NCI-H2107 treated with DMSO at 0.1 percent for 48 hours (cell line): Measurements from ENCODE around the gene MAPKAPK2.

Experiments
- DNase-seq: peaks from one replicate; lab custom pipeline; 2025; ENCODE audit not compliant: unreplicated experiment; lab: John Stamatoyannopoulos, UW

Gene MAPKAPK2

GRCh38 chr1:206660136-206660535, 24.6 kb upstream of the MAPKAPK2 start:
- DNase-seq: no peak

GRCh38 chr1:206661161-206661820, 23.4 kb upstream of the MAPKAPK2 start:
- no peak for DNase-seq

GRCh38 chr1:206662396-206663092, 22.2 kb upstream of the MAPKAPK2 start:
- DNase-seq: peak; percentile 58

- DNase-seq: no peak
Observed at GRCh38 chr1:206663362-206663761, 21.3 kb upstream of the MAPKAPK2 start.

- peak; percentile 85 for DNase-seq
Observed at GRCh38 chr1:206663832-206664652, 20.7 kb upstream of the MAPKAPK2 start.

- DNase-seq: no peak
Observed at GRCh38 chr1:206664740-206665139, 20.0 kb upstream of the MAPKAPK2 start.

GRCh38 chr1:206666031-206666561, 18.6 kb upstream of the MAPKAPK2 start:
- DNase-seq: no peak

GRCh38 chr1:206666954-206667665, 17.6 kb upstream of the MAPKAPK2 start:
- DNase-seq: no peak

GRCh38 chr1:206668351-206668750, 16.4 kb upstream of the MAPKAPK2 start:
- DNase-seq: no peak

GRCh38 chr1:206668874-206669410, 15.8 kb upstream of the MAPKAPK2 start:
- no peak for DNase-seq

- peak; percentile 78 for DNase-seq
Observed at GRCh38 chr1:206672011-206672688, 12.6 kb upstream of the MAPKAPK2 start.

- no peak for DNase-seq
Observed at GRCh38 chr1:206672844-206673758, 11.6 kb upstream of the MAPKAPK2 start.

GRCh38 chr1:206674236-206674635, 10.5 kb upstream of the MAPKAPK2 start:
- no peak for DNase-seq

GRCh38 chr1:206674745-206675175, 9.9 kb upstream of the MAPKAPK2 start:
- DNase-seq: peak; percentile 66

- no peak for DNase-seq
Observed at GRCh38 chr1:206676499-206676898, 8.2 kb upstream of the MAPKAPK2 start.

GRCh38 chr1:206678490-206678889, 6.2 kb upstream of the MAPKAPK2 start:
- no peak for DNase-seq

- DNase-seq: no peak
Observed at GRCh38 chr1:206679738-206680211, 4.9 kb upstream of the MAPKAPK2 start.

- DNase-seq: no peak
Observed at GRCh38 chr1:206680279-206680678, 4.4 kb upstream of the MAPKAPK2 start.

GRCh38 chr1:206681359-206681758, 3.3 kb upstream of the MAPKAPK2 start:
- no peak for DNase-seq
